Skeletal muscle tissue (tissue), 4 donors: Measurements from ENCODE around the gene CCDC91. TPM values are rescaled to one million over a fixed set of nuclear protein-coding genes. Genes with fewer than 3 reads are reported as not detected.

Experiments used
- H3K27ac ChIP-seq: one replicate; pipeline ENCODE4 v1.7.0; 2013; ENCODE audit warnings: mild to moderate bottlenecking, low read depth, low read length, inconsistent platforms
- H3K27me3 ChIP-seq, 3 donors: one replicate each; pipeline ENCODE4 v1.7.0; 2013; ENCODE audit warnings: low read length in 3 of 3; ENCODE audit not compliant: control insufficient read depth in 3 of 3, insufficient read depth in 3 of 3
- H3K36me3 ChIP-seq, 3 donors: one replicate each; pipeline ENCODE4 v1.7.0; 2013; ENCODE audit warnings: low read length in 3 of 3; ENCODE audit not compliant: control insufficient read depth in 3 of 3, insufficient read depth in 3 of 3
- H3K4me1 ChIP-seq, 3 donors: one replicate each; pipeline ENCODE4 v1.7.0; 2013; ENCODE audit warnings: low read length in 3 of 3, mild to moderate bottlenecking in 3 of 3; ENCODE audit not compliant: control insufficient read depth in 3 of 3, insufficient read depth in 3 of 3
- H3K4me3 ChIP-seq, 3 donors: one replicate each; pipeline ENCODE4 v1.7.0; 2013; ENCODE audit warnings: low read length in 3 of 3
- H3K9ac ChIP-seq, 3 donors: one replicate each; pipeline ENCODE4 v1.7.0; 2013; ENCODE audit warnings: low read length in 3 of 3, mild to moderate bottlenecking in 3 of 3, moderate library complexity in 2 of 3, low read depth in 1 of 3
- H3K9me3 ChIP-seq, 3 donors: one replicate each; pipeline ENCODE4 v1.7.0; 2013; ENCODE audit warnings: low read length in 3 of 3; ENCODE audit not compliant: control insufficient read depth in 3 of 3
- total RNA-seq: library from RNA; depleted of rRNA; stranded (reverse); fragments of >200 nt; gene quantifications from one replicate; pipeline ENCODE4 v1.2.3, GENCODE V29; 2014
- donor health status: Osteomylitis.

Gene CCDC91
- total RNA-seq, 1 donor from 2014 or later: 32.9 TPM

- no peak overlapping the region for H3K4me3 ChIP-seq
- H3K27ac ChIP-seq: no peak overlapping the region
- no peaks in the 10 kb centered on the region for H3K27me3 ChIP-seq
- H3K9ac ChIP-seq: no peak overlapping the region
- H3K9me3 ChIP-seq: no peaks in the 10 kb centered on the region
- H3K4me1 ChIP-seq: peaks cover 0 to 2% (median 0%) of the 10 kb centered on the region in 3 donors
- no peaks in the 10 kb centered on the region for H3K36me3 ChIP-seq
These were observed 380.6 kb downstream of the CCDC91 start for GRCh38 chr12:28570811-28571210.

- Histone ChIP-seq H3K9me3 (no peaks in the 10 kb centered on the region), H3K36me3 (no peaks in the 10 kb centered on the region), H3K27me3 (no peaks in the 10 kb centered on the region), H3K9ac (no peak overlapping the region), H3K4me1 (no peaks in the 10 kb centered on the region), H3K4me3 (no peak overlapping the region), H3K27ac (no peak overlapping the region)
These were observed 384.7 kb downstream of the CCDC91 start for GRCh38 chr12:28574746-28575592.

GRCh38 chr12:28575593-28576205 is 385.4 kb downstream of the CCDC91 start:
- Histone ChIP-seq H3K9ac (no peak overlapping the region), H3K27ac (no peak overlapping the region), H3K27me3 (no peaks in the 10 kb centered on the region), H3K36me3 (no peaks in the 10 kb centered on the region), H3K4me3 (no peak overlapping the region), H3K9me3 (no peaks in the 10 kb centered on the region), H3K4me1 (no peaks in the 10 kb centered on the region)

- Histone ChIP-seq H3K27me3 (no peaks in the 10 kb centered on the region), H3K27ac (no peak overlapping the region), H3K4me3 (no peak overlapping the region), H3K4me1 (no peaks in the 10 kb centered on the region), H3K9me3 (no peaks in the 10 kb centered on the region), H3K9ac (no peak overlapping the region), H3K36me3 (no peaks in the 10 kb centered on the region)
These were observed 388.1 kb downstream of the CCDC91 start for GRCh38 chr12:28578361-28578760.

- H3K9me3 ChIP-seq: no peaks in the 10 kb centered on the region
- H3K4me3 ChIP-seq: no peak overlapping the region
- H3K27ac ChIP-seq: no peak overlapping the region
- no peaks in the 10 kb centered on the region for H3K36me3 ChIP-seq
- H3K9ac ChIP-seq: no peak overlapping the region
- no peaks in the 10 kb centered on the region for H3K4me1 ChIP-seq
- H3K27me3 ChIP-seq: no peaks in the 10 kb centered on the region
These were observed 388.6 kb downstream of the CCDC91 start for GRCh38 chr12:28578833-28579252.

- Histone ChIP-seq H3K36me3 (no peaks in the 10 kb centered on the region), H3K27me3 (no peaks in the 10 kb centered on the region), H3K4me3 (no peak overlapping the region), H3K9ac (no peak overlapping the region), H3K4me1 (no peaks in the 10 kb centered on the region), H3K9me3 (no peaks in the 10 kb centered on the region), H3K27ac (no peak overlapping the region)
These were observed 392.6 kb downstream of the CCDC91 start for GRCh38 chr12:28582672-28583376.

- H3K4me3 ChIP-seq: no peak overlapping the region
- H3K9me3 ChIP-seq: no peaks in the 10 kb centered on the region
- H3K4me1 ChIP-seq: no peaks in the 10 kb centered on the region
- no peak overlapping the region for H3K9ac ChIP-seq
- no peaks in the 10 kb centered on the region for H3K36me3 ChIP-seq
- no peaks in the 10 kb centered on the region for H3K27me3 ChIP-seq
- H3K27ac ChIP-seq: no peak overlapping the region
These were observed 393.5 kb downstream of the CCDC91 start for GRCh38 chr12:28583701-28584261.

GRCh38 chr12:28585146-28585545 is 394.9 kb downstream of the CCDC91 start:
- Histone ChIP-seq H3K9me3 (no peaks in the 10 kb centered on the region), H3K27ac (no peak overlapping the region), H3K36me3 (no peaks in the 10 kb centered on the region), H3K4me3 (no peak overlapping the region), H3K9ac (no peak overlapping the region), H3K4me1 (no peaks in the 10 kb centered on the region), H3K27me3 (no peaks in the 10 kb centered on the region)

- Histone ChIP-seq H3K9ac (no peak overlapping the region), H3K9me3 (peaks cover 0 to under 1% (median 0%) of the 10 kb centered on the region in 3 donors), H3K36me3 (no peaks in the 10 kb centered on the region), H3K27me3 (no peaks in the 10 kb centered on the region), H3K4me1 (no peaks in the 10 kb centered on the region), H3K4me3 (no peak overlapping the region), H3K27ac (no peak overlapping the region)
These were observed 396.2 kb downstream of the CCDC91 start for GRCh38 chr12:28586481-28586880.
